Lower lobe of right lung (tissue), 2 donors: ENCODE measurements around the gene ANKRD6. TPM values are rescaled to one million over a fixed set of nuclear protein-coding genes. Genes with fewer than 3 reads are reported as not detected.

Source experiments
- ATAC-seq, 2 donors: fragments of 200-7000 bp; cut with Tn5 transposase; one replicate each; pipeline ENCODE4 v1.9.1; 2020 to 2022; ENCODE audit warnings: mild to moderate bottlenecking in 2 of 2, moderate library complexity in 2 of 2
- DNase-seq: peaks from one replicate; pipeline ENCODE4 v3.0.0-alpha.2; 2020
- H3K27ac ChIP-seq: fragments of 200-600 bp; one replicate; pipeline ENCODE4 v1.8.0; 2022
- H3K27me3 ChIP-seq: fragments of 200-600 bp; one replicate; pipeline ENCODE4 v1.8.0; 2022; ENCODE audit warnings: low read depth
- H3K36me3 ChIP-seq: fragments of 200-600 bp; one replicate; pipeline ENCODE4 v1.8.0; 2022; ENCODE audit warnings: mild to moderate bottlenecking
- H3K4me1 ChIP-seq: fragments of 200-600 bp; one replicate; pipeline ENCODE4 v1.8.0; 2022
- H3K4me3 ChIP-seq: fragments of 200-600 bp; one replicate; pipeline ENCODE4 v1.8.0; 2022; ENCODE audit warnings: mild to moderate bottlenecking
- H3K9me3 ChIP-seq: fragments of 200-600 bp; one replicate; pipeline ENCODE4 v1.8.0; 2022
- intact Hi-C: fragments of 100-400 bp; cut with DNase I; formaldehyde crosslinking; loops from one replicate; pipeline ENCODE4 v1.11.0; 2022
- long read RNA-seq: library from polyadenylated mRNA; unstranded; transcript quantifications from one replicate; pipeline ENCODE4 v2.0.0, GENCODE V29; 2021
- total RNA-seq: library from RNA; stranded (reverse); fragmentation: NEBNext Ultra II Directional; extraction: Animal tissue kit (Norgen Biotek cat#: 25700); gene quantifications from one replicate; pipeline ENCODE4 v1.2.1, GENCODE V29; 2021
- TF ChIP-seq, protein P1 (sequence below): fragments of 200-600 bp; IDR thresholded peaks from one replicate; pipeline ENCODE4 v1.8.0; 2022; ENCODE audit warnings: antibody characterized with exemption, mild to moderate bottlenecking
- donor health status: DM: no; HTN: yes; CAD: no; lungs with severe emphysema.

ANKRD6 gene
- total RNA-seq: 17.7 TPM
- long read RNA-seq, transcript ANKRD6-204 (16 exons, 2,968 nt): minor isoform, 5 of 43 reads
- long read RNA-seq, transcript ANKRD6-201 (16 exons, 3,073 nt): major isoform, 15 of 43 reads
- long read RNA-seq, partial matches to known transcripts: 5 of 43 reads
- long read RNA-seq, other reads (novel, unspliced or antisense): 15 of 43 reads

DNA sequence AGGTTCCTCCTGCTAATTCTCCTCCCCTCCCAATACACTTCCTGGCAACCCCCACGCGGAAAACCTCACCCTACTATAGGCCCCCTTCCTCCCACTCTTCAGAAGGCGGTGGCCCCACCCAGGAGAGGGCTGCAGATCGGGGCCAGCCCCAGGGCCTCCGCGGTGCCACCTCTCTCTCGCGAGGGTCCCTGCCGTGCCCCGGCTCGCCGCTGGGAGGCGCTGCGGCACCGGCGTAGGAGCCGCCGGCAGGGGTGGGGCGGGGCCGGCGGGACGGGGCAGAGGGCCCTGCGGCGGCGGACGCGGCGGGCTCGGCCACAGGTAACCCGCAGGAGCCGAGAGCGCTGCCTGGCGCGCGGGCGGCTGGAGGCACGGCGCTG lies at the start of gene ANKRD6:
ANKRD6 (plus strand) TSS at position 278 of the 377 bp plus-strand sequence. CDS start 133,825 bp downstream, outside the sequence.
- Histone ChIP-seq H3K9me3 (no peaks in the 10 kb centered on the region), H3K27ac (peak within 1 kb of the TSS; percentile 67), H3K27me3 (no peaks in the 10 kb centered on the region), H3K4me1 (peaks cover 25% of the 10 kb centered on the region), H3K4me3 (peak within 1 kb of the TSS; percentile 82), H3K36me3 (no peaks in the 10 kb centered on the region)
- intact Hi-C loops: loop anchor here (10.0 kb wide), 1 partner anchor 172 kb away; no protein-coding TSS in a partner anchor
- ATAC-seq (peak; percentile 97 to 99), DNase-seq (peak; percentile 88)
- TF ChIP-seq, protein P1, sequence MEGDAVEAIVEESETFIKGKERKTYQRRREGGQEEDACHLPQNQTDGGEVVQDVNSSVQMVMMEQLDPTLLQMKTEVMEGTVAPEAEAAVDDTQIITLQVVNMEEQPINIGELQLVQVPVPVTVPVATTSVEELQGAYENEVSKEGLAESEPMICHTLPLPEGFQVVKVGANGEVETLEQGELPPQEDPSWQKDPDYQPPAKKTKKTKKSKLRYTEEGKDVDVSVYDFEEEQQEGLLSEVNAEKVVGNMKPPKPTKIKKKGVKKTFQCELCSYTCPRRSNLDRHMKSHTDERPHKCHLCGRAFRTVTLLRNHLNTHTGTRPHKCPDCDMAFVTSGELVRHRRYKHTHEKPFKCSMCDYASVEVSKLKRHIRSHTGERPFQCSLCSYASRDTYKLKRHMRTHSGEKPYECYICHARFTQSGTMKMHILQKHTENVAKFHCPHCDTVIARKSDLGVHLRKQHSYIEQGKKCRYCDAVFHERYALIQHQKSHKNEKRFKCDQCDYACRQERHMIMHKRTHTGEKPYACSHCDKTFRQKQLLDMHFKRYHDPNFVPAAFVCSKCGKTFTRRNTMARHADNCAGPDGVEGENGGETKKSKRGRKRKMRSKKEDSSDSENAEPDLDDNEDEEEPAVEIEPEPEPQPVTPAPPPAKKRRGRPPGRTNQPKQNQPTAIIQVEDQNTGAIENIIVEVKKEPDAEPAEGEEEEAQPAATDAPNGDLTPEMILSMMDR: peak; percentile 85

DNA sequence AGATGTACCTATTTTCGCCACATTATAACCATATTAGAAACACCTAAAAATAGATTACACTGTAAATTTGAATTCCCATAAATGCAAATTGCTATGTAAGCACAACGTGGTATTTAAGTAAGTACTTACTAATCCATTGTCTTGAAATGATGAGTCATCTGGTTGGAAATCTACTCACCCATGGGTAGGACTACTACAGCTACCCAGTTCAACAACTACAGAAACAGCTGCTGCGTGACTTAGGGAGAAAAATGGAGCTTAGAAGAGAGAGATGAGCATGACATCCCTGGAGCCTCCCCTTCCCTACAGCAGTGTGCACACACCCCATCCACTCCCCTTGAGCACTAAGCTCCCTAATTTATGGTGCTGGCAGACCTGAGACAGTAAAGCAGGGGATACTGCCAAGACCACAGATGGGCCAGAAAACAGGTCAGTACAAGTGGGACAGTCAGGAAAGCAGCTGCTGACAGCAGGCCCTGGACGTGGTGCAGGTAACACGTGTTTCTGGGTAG lies 47.7 kb upstream of the ANKRD6 start:
- no peak overlapping the region for H3K27ac ChIP-seq
- H3K36me3 ChIP-seq: no peaks in the 10 kb centered on the region

DNA sequence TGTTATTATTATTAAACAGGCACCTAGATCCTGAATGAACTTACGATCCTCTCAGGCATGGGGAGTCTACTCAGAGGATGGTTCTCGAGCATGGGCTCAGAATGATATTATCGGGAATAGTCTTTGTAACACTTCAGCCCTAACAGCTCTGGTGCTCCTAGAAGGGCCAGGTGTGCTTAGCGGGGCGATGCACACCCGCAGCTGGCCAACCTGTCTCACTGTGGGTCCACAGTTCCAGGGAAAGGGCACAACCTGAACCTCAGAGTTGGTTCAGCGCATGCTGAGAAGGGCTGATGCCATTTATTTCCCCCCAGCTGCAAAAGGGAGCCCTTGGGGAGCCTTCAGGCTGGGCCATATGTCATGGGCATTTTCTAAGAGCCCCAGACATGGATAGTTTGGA lies 47.1 kb upstream of the ANKRD6 start:
- DNase-seq: no peak
- intact Hi-C loops: no loop called here
- TF ChIP-seq, protein P1: no peak

More for the DNA sequence above, 47.7 kb upstream of the ANKRD6 start:
- Histone ChIP-seq H3K4me3 (no peak overlapping the region), H3K9me3 (no peaks in the 10 kb centered on the region), H3K4me1 (no peaks in the 10 kb centered on the region), H3K27me3 (no peaks in the 10 kb centered on the region)
- intact Hi-C loops: no loop called here
- DNase-seq (no peak), ATAC-seq (no peak)
- TF ChIP-seq, protein P1: no peak

DNA sequence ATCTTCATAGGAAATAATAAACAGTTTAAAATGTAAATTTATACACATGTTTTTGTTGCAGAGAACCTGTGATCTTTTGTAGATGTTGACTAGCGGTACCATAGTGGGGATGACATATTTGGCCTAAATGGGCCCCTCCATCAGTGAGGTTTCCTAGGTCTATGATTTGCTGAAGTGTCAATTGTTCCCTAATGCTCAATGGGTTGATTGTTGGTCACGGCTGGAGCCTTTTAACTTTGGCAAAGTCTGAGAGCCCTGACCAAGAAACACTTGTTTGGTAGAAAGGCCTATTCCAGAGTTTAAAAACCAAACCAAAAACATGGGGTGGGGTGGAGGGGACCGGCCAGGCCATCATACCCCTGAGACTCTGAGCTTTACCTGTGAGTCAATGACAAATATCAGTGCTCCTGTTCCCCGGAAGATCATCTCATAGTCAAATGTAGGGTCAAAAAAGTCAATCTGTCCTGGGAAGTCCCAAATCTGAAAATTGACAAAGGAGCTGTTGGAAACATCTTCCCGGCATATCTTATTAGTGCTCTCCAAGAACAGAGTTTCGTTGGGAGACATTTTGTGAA lies 45.9 kb upstream of the ANKRD6 start:
- no peaks in the 10 kb centered on the region for H3K27me3 ChIP-seq
- H3K9me3 ChIP-seq: no peaks in the 10 kb centered on the region
- no peak for DNase-seq
- H3K27ac ChIP-seq: no peak overlapping the region
- ATAC-seq: no peak
- no peaks in the 10 kb centered on the region for H3K36me3 ChIP-seq
- no peak overlapping the region for H3K4me3 ChIP-seq
- no peaks in the 10 kb centered on the region for H3K4me1 ChIP-seq
- TF ChIP-seq, protein P1: no peak
- intact Hi-C loops: no loop called here

More for the DNA sequence above, 47.1 kb upstream of the ANKRD6 start:
- H3K27me3 ChIP-seq: no peaks in the 10 kb centered on the region
- no peaks in the 10 kb centered on the region for H3K4me1 ChIP-seq
- no peak overlapping the region for H3K4me3 ChIP-seq
- no peaks in the 10 kb centered on the region for H3K9me3 ChIP-seq
- no peak overlapping the region for H3K27ac ChIP-seq
- no peaks in the 10 kb centered on the region for H3K36me3 ChIP-seq
- no peak for ATAC-seq

DNA sequence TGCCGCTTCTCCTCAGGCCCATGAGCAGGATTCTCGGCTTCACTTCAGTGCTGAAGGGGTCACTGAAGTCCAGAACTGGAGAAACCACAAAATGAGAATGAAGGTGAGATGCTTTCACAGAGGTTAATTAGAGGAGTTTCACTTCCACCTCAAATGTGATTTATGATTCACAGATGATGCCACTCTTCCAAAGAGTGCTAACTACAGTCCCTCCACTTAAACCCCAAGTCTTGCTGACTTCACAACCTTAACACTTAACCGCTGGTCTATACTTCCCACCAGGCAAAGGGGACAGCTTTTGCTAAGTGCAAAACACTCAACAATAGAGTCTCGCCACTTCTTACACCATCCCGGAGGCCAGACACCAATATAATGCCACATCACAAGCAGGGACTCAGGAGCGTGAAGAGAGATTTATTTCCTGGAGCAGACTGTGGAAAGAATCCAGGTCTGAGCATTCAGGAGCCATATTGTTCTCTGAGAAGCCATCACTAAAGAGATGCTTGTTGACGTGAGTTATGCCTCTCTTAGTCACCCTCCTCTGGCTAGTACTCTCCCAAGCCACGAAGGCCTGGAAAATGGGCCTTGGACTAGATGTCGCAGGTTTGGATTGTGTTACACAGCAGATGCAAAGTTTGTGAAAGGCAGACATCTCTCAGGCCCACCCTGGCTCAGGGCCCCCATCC lies 45.3 kb upstream of the ANKRD6 start:
- Histone ChIP-seq H3K36me3 (no peaks in the 10 kb centered on the region), H3K4me1 (no peaks in the 10 kb centered on the region), H3K4me3 (no peak overlapping the region), H3K9me3 (no peaks in the 10 kb centered on the region), H3K27me3 (no peaks in the 10 kb centered on the region), H3K27ac (no peak overlapping the region)
- TF ChIP-seq, protein P1: no peak
- DNase-seq (no peak), ATAC-seq (no peak)
- intact Hi-C loops: no loop called here
